ENCODE data around the gene ETS1.

ETS1 gene

DNA sequence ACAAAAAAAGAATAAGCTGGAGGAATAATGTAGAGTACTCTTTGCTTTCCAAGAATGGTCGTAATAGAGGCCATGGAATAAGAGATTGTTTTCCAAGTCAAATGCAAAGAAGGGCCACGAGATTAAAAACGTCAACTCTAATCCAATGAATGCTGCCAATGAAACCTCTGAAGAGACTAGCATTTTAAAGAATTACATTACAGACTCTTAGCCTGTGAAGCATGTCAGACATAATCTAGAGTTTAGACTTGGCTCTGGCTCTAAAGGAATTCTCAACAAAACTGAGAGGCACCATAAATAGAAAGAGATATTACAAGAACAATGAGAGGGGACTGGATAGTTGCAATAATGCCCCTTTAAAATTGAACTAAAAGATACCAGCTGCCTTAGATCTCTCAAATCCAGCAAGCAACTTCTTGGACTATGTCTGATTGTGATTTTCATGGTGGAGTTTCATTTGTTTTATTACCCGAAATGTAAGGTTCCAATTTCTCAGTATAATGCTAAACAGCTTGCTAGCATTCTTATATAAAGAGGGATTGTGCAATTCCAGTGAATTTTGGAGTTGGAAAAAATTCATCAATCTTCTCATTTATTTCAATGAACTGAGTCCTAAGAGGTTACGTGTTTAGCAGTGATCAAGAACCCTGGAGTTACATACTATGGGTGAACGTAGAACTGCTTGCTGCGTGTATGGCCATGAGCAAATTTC lies 5.6 kb downstream of the ETS1 start:
- CTCF ChIA-PET = no interaction called here
- no peak for DNase-seq (ENCODE audit: extremely low spot score)
- POLR2A ChIA-PET = no interaction called here
- TF ChIP-seq HDGF (IDR thresholded peaks at IDR 0.05; ENCODE audit: borderline replicate concordance) (no peak), FOXM1 (IDR thresholded peaks at IDR 0.05; ENCODE audit: borderline replicate concordance) (no peak), FOXK2 (IDR thresholded peaks at IDR 0.05) (no peak), ARNT (IDR thresholded peaks at IDR 0.05) (no peak), BHLHE40 (IDR thresholded peaks at IDR 0.05; ENCODE audit: borderline replicate concordance) (no peak), ZNF384 (IDR thresholded peaks at IDR 0.05) (no peak), LEF1 (IDR thresholded peaks at IDR 0.05; ENCODE audit: borderline replicate concordance) (no peak), NFRKB (IDR thresholded peaks at IDR 0.05) (no peak), SUZ12 (IDR thresholded peaks at IDR 0.05) (no peak), TARDBP (IDR thresholded peaks at IDR 0.05) (no peak), L3MBTL2 (conservative IDR thresholded peaks at IDR 0.05) (no peak), SP1 (IDR thresholded peaks at IDR 0.05) (no peak), ELF4 (IDR thresholded peaks at IDR 0.05) (no peak), CTBP1 (IDR thresholded peaks at IDR 0.05; ENCODE audit: borderline replicate concordance) (no peak), FOXA1 (IDR thresholded peaks at IDR 0.05) (no peak)
- TF ChIP-seq, protein P1, sequence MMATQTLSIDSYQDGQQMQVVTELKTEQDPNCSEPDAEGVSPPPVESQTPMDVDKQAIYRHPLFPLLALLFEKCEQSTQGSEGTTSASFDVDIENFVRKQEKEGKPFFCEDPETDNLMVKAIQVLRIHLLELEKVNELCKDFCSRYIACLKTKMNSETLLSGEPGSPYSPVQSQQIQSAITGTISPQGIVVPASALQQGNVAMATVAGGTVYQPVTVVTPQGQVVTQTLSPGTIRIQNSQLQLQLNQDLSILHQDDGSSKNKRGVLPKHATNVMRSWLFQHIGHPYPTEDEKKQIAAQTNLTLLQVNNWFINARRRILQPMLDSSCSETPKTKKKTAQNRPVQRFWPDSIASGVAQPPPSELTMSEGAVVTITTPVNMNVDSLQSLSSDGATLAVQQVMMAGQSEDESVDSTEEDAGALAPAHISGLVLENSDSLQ (IDR thresholded peaks at IDR 0.05) = no peak

DNA sequence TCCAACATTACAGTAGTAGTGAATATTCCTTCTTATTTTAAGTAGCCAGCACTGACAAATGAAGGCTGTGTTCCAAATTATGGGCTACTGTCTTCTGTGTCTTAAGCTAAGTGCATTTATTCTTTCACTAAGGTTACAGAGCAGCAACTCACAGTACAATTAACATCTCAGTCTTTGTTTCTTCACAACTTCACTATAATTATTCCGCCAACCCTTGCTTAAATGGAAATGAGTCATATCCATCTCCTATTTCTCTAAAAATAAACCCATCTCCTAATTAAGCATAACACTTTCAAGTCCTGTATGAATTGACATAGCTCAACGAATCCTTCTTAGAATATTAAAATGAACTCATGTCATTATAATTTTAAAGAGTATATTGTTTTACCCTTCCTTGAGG lies 6.7 kb downstream of the ETS1 start:
- ChIA-PET CTCF (no interaction called here), POLR2A (no interaction called here)
- DNase-seq (ENCODE audit: extremely low spot score) = no peak
- TF ChIP-seq ZNF384 (IDR thresholded peaks at IDR 0.05) = no peak
- TF ChIP-seq LEF1 (IDR thresholded peaks at IDR 0.05; ENCODE audit: borderline replicate concordance) = no peak
- TF ChIP-seq L3MBTL2 (conservative IDR thresholded peaks at IDR 0.05) = no peak
- no peak for TF ChIP-seq CTBP1 (IDR thresholded peaks at IDR 0.05; ENCODE audit: borderline replicate concordance)
- no peak for TF ChIP-seq HDGF (IDR thresholded peaks at IDR 0.05; ENCODE audit: borderline replicate concordance)
- no peak for TF ChIP-seq ELF4 (IDR thresholded peaks at IDR 0.05)
- TF ChIP-seq FOXK2 (IDR thresholded peaks at IDR 0.05) = no peak
- TF ChIP-seq TARDBP (IDR thresholded peaks at IDR 0.05) = no peak
- no peak for TF ChIP-seq NFRKB (IDR thresholded peaks at IDR 0.05)

- ChIA-PET POLR2A (no interaction called here), CTCF (no interaction called here)
- DNase-seq (ENCODE audit: extremely low spot score) = no peak
Measured at GRCh38 chr11:128579798-128580504, 7.4 kb downstream of the ETS1 start.

GRCh38 chr11:128576555-128576954 lies 10.8 kb downstream of the ETS1 start:
- no peak for DNase-seq (ENCODE audit: extremely low spot score)
- TF ChIP-seq ELF4 (IDR thresholded peaks at IDR 0.05) (no peak), LEF1 (IDR thresholded peaks at IDR 0.05; ENCODE audit: borderline replicate concordance) (no peak), ZNF384 (IDR thresholded peaks at IDR 0.05) (no peak), ARNT (IDR thresholded peaks at IDR 0.05) (no peak)
- ChIA-PET POLR2A (no interaction called here), CTCF (interaction anchor here (0.5 kb wide), 1 partner anchor 56 kb away, joined by 3 read pairs; no protein-coding TSS in a partner anchor)

More at GRCh38 chr11:128579798-128580504, 7.4 kb downstream of the ETS1 start:
- no peak for TF ChIP-seq LEF1 (IDR thresholded peaks at IDR 0.05; ENCODE audit: borderline replicate concordance)
- no peak for TF ChIP-seq CTBP1 (IDR thresholded peaks at IDR 0.05; ENCODE audit: borderline replicate concordance)
- TF ChIP-seq ZNF384 (IDR thresholded peaks at IDR 0.05) = no peak
- TF ChIP-seq, protein P1 (IDR thresholded peaks at IDR 0.05) = no peak
- no peak for TF ChIP-seq ARNT (IDR thresholded peaks at IDR 0.05)
- TF ChIP-seq TARDBP (IDR thresholded peaks at IDR 0.05) = no peak
- TF ChIP-seq NFRKB (IDR thresholded peaks at IDR 0.05) = no peak
- no peak for TF ChIP-seq FOXK2 (IDR thresholded peaks at IDR 0.05)
- no peak for TF ChIP-seq BHLHE40 (IDR thresholded peaks at IDR 0.05; ENCODE audit: borderline replicate concordance)
- no peak for TF ChIP-seq ELF4 (IDR thresholded peaks at IDR 0.05)
- TF ChIP-seq L3MBTL2 (conservative IDR thresholded peaks at IDR 0.05) = no peak
- no peak for TF ChIP-seq FOXM1 (IDR thresholded peaks at IDR 0.05; ENCODE audit: borderline replicate concordance)
- TF ChIP-seq HDGF (IDR thresholded peaks at IDR 0.05; ENCODE audit: borderline replicate concordance) = no peak
- TF ChIP-seq SUZ12 (IDR thresholded peaks at IDR 0.05) = no peak
- TF ChIP-seq FOXA1 (IDR thresholded peaks at IDR 0.05) = no peak
- no peak for TF ChIP-seq SP1 (IDR thresholded peaks at IDR 0.05)

- POLR2A ChIA-PET = no interaction called here
Measured at GRCh38 chr11:128575961-128576350, 11.4 kb downstream of the ETS1 start.

DNA sequence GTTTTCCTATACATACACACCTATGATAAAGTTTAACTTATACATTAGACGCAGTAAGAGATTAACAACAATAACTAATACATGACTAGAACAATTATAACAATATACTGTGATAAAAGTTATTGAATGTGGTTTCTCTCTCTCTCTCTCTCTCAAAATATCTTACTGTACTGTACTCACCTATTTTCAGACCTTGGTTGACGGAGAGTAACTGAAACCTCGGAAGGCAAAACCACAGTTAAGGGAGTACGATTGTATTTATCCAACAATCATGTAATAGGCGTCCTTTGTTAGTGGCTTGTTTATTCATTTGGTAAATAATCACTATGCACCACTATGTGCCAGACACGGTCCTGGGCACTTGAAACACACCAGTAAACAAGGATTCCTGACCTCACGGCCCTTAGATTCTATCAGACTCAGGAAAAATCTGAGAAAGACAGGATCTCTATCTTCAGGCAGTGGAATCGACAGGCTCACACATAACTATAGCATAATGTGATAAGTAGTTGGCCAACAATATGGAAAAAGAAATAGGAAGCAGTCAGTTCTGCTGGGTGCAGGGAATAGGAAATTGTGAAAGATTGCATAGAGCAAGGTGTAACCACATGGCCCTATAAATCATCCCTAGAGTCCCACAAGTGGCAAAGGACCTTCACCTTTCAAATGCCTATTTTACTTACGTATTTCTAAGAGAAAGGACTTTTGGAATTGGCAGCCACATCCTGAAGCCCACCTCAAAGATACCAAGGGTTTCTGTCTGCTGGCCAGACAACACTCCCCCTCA lies 12.0 kb downstream of the ETS1 start:
- POLR2A ChIA-PET = no interaction called here
- CTCF ChIA-PET = no interaction called here
- DNase-seq (ENCODE audit: extremely low spot score) = no peak
- TF ChIP-seq FOXA1 (IDR thresholded peaks at IDR 0.05) (no peak), TARDBP (IDR thresholded peaks at IDR 0.05) (no peak), ZNF384 (IDR thresholded peaks at IDR 0.05) (no peak), ARNT (IDR thresholded peaks at IDR 0.05) (no peak), CTBP1 (IDR thresholded peaks at IDR 0.05; ENCODE audit: borderline replicate concordance) (no peak), HDGF (IDR thresholded peaks at IDR 0.05; ENCODE audit: borderline replicate concordance) (no peak), ELF4 (IDR thresholded peaks at IDR 0.05) (no peak), FOXM1 (IDR thresholded peaks at IDR 0.05; ENCODE audit: borderline replicate concordance) (no peak), BHLHE40 (IDR thresholded peaks at IDR 0.05; ENCODE audit: borderline replicate concordance) (no peak), FOXK2 (IDR thresholded peaks at IDR 0.05) (no peak), LEF1 (IDR thresholded peaks at IDR 0.05; ENCODE audit: borderline replicate concordance) (no peak), L3MBTL2 (conservative IDR thresholded peaks at IDR 0.05) (no peak), SUZ12 (IDR thresholded peaks at IDR 0.05) (no peak), SP1 (IDR thresholded peaks at IDR 0.05) (no peak), NFRKB (IDR thresholded peaks at IDR 0.05) (no peak)
- TF ChIP-seq, protein P1 (IDR thresholded peaks at IDR 0.05) = no peak

More at GRCh38 chr11:128575961-128576350, 11.4 kb downstream of the ETS1 start:
- no peak for DNase-seq (ENCODE audit: extremely low spot score)
- CTCF ChIA-PET = no interaction called here
- TF ChIP-seq BHLHE40 (IDR thresholded peaks at IDR 0.05; ENCODE audit: borderline replicate concordance) (no peak), CTBP1 (IDR thresholded peaks at IDR 0.05; ENCODE audit: borderline replicate concordance) (no peak), FOXM1 (IDR thresholded peaks at IDR 0.05; ENCODE audit: borderline replicate concordance) (no peak), SP1 (IDR thresholded peaks at IDR 0.05) (no peak), NFRKB (IDR thresholded peaks at IDR 0.05) (no peak), HDGF (IDR thresholded peaks at IDR 0.05; ENCODE audit: borderline replicate concordance) (no peak), TARDBP (IDR thresholded peaks at IDR 0.05) (no peak)

All from HEK293T (cell line).